Right renal cortex interstitium (tissue), 3 donors: Measurements from ENCODE around the gene NAA50. TPM values are rescaled to one million over a fixed set of nuclear protein-coding genes. Genes with fewer than 3 reads are reported as not detected.

Experiments used
- DNase-seq, 3 donors: peaks; one replicate each; pipeline ENCODE4 v3.0.0-alpha.2; 2013; ENCODE audit warnings: low read depth in 3 of 3, low spot score in 2 of 3
- polyA plus RNA-seq, 3 donors: library from polyadenylated mRNA; unstranded; fragments of 120-200 nt; gene quantifications; one replicate each; pipeline ENCODE4 v1.2.1, GENCODE V29; 2013; ENCODE audit not compliant: insufficient read length in 3 of 3

The NAA50 gene
- 100 to 1,000 TPM; 140 to 145 (median 145) TPM for polyA plus RNA-seq

DNA sequence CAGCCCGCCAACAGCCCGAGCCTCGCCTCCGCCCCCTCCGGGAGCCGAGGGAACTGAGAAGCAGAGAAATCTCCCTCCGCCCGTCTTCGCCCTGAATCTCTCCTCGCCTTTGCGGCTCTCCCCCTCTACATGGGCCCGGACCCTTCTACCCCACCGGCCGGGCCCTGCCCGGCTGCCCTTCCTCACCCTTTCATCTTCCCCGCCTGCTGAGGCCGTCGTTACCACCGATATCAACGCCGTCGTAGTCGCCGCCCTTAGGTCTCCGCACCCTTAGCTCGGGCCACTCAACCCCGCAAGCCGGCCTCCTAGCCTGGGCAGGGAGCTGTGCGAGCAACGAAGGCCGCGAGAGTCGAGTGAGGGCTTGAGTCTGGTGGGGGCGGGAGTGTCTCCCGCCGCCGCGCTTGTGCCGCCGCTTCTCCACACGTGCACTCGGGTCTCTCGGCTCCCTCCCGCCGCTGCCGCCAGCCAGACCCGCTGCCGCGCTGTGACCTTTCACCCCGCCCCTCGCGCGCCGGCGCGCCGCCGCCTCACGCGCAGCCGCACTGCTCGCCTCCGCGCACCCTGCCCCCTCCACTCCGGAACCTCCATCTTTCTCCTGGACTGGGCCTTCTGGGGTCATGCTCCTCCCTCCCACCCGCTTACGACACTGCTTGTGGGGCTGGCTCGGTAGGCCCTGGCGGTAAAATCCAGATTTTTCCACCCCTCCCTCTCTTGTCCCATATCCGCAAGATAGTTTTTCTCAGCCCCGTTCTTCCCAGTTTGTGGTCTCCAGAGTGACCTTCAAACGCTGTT lies at the start of gene NAA50:
Gene NAA50 (minus strand): TSS at position 494 of the 792 bp plus-strand sequence. CDS start 300 bp downstream, at position 194.
- peak; percentile 86 to 91 (median 88) for DNase-seq

DNA sequence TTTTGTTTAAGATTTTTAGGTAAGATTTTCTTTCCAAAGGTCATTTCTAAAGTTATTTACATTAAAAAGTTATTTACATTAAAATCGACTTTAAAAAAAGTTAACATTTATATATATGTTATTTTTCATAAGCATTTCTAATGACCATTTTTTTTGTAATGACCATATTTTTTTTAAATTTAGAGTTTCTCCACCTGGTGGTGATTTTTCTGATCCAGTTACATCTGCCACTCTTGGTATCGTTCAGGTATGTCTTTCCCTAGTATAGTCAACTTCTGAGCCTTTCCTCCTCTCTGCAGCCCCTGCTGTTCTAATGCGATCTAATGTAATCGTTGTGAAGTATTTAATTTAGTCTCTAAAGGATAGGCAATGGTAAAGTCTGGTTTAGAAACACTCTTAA lies 49.6 kb upstream of the NAA50 start:
- DNase-seq = no peak

- no peak for DNase-seq
Observed at GRCh38 chr3:113794526-113794925, 48.5 kb upstream of the NAA50 start.

- DNase-seq = no peak
Observed at GRCh38 chr3:113791381-113791780, 45.3 kb upstream of the NAA50 start.

DNA sequence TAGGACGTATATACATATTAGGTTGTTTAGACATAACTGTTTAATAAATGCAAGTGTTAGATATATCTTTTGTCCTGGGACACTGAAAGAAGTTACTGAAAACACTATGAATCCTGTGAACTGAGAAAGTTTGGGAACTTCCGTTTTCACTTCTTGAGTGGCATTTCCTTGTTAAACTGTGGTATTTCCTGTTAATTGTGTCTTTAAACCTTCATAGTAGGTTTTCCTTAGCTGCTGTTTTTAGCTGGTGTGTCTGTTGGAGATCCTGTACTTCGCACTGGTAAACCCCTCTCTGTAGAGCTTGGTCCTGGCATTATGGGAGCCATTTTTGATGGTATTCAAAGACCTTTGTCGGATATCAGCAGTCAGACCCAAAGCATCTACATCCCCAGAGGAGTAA lies 37.9 kb upstream of the NAA50 start:
- no peak for DNase-seq

DNA sequence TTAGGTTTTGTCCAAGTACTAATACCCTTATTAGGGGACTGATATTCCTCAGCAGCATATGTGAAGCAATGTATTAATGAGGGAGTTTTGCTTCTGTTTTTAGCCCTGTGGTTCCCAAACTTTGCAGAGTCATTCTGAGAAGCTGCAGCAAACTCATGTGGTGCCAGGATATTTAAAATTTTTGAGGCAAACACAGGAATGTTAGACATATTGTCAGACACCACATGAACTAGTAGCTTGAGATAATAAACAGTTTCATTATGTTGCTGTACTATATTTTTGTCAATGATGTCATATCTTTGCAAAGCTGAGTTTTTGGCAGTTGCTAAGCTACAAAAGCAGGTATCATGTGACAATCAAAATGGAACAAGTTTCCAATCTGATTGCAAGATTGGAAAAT lies 37.4 kb upstream of the NAA50 start:
- no peak for DNase-seq

DNA sequence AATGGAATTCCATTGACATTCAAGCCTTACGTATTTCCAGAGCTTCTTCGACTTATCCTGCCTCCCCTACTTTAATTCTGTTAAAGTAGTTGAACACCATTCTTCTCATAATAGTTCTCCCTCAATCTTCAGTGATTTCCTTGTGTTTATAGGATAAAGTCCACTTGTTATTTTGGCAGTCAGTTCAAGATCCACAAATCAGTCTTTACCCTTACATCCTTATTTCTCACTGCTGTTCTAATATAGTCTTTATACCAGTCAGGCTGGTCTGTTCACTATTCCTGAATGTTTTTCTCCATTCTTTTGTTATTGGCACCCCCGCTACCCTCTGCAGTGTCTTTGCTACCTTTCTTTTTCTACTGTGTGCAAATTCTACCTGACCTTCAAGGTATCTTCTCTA lies 30.5 kb upstream of the NAA50 start:
- DNase-seq = no peak

DNA sequence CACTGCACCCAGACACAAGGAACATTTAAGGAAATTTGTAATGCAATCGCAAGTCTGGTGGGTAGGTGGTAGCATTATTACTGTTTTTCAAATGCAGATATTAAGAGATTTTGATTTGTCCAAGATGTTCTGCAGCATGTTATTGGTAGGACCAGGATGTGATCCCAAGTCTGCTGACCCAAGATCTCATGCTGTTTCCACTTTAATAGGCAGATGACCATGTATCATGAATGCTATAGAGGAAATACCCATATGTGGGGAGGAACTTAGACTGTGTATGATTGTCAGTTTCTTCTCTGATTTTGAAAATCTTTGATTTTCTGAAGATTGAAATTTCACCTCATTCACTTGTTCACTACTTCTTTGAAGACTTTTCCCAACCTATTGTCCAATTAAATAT lies 29.5 kb upstream of the NAA50 start:
- DNase-seq = no peak

DNA sequence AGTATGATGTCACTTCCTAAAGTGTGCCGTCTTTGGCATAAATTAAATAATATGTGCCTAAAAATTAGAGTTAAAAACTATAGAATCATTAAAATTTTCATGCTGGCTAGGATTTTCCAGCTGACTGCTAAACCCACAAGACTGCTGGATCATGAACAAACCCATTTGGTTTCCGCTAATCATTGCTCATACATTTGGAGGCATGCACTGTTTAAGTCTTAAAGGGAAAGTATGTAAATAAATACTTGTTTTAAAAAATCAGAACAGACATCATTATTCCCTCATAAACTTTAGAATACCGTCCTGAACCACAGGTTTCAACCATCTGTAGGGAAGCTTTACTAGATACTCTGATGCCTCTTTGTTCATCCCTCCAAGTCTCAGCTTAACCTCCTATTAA lies 27.3 kb upstream of the NAA50 start:
- no peak for DNase-seq

DNA sequence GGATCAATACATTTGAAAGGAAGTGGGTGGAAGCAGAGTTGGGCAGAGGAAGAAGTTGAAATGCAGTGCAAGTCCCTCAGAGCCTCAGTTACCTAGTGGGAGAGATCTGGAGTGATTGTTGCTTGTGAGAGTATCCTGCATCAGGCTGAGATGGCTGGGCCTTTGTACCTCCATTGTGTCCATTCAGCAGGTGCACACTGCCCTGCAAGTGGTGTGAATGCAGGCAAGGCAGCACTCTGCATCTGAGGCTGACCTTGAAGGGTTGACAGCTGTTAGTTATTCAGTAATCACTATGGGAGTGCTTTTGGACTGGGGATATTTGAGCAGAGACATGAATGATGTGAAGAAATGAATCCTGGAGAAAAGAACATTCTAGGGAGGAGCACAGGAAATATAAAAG lies 25.9 kb upstream of the NAA50 start:
- no peak for DNase-seq

GRCh38 chr3:113769551-113769950 lies 23.5 kb upstream of the NAA50 start:
- DNase-seq = no peak

DNA sequence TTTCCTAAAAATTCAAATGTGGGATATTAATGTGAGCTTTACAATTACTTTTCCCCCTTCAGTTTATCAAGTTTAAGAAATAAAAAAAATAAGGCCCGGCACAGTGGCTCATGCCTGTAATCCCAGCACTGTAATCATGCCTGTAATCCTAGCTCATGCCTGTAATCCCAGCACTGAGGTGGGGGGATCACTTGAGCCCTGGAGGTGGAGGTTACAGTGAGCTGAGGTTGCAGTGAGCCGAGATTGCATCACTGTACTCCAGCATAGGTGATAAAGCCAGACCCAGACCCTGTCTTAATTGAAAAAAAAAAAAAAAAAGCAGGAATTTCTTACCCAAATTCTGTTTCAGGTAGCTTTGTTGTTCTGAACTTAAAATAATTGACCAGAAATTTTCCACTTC lies 18.6 kb upstream of the NAA50 start:
- no peak for DNase-seq

DNA sequence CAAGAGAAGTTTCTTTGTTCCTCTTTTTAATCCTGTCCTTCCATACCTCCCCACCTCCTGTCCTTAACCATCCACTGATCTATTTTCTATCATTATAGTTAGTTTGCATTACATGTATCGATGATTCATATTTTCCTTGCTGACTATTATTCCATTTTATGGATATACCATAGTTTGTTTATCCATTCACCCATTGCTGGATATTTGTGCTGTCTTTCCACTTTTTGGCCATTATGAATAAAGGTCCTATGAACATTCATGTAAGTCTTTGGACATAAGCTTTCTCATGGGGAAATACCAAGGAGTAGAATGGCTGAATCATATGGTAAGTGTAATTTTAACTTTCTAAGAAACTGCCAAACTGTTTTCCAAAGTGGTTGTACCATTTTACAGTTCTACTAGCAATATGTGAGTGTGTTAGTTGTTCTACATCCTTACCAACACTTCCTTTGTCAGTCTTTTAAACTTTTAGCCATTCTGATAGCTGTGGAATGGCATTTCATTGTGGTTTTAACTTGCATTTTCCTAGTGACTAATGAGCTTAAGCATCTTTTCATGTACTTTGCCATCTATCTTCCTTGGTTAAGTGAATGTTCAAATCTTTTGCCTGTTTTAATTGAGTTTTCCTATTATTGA lies 12.5 kb upstream of the NAA50 start:
- DNase-seq = no peak

- no peak for DNase-seq
Observed at GRCh38 chr3:113754494-113755159, 8.6 kb upstream of the NAA50 start.

DNA sequence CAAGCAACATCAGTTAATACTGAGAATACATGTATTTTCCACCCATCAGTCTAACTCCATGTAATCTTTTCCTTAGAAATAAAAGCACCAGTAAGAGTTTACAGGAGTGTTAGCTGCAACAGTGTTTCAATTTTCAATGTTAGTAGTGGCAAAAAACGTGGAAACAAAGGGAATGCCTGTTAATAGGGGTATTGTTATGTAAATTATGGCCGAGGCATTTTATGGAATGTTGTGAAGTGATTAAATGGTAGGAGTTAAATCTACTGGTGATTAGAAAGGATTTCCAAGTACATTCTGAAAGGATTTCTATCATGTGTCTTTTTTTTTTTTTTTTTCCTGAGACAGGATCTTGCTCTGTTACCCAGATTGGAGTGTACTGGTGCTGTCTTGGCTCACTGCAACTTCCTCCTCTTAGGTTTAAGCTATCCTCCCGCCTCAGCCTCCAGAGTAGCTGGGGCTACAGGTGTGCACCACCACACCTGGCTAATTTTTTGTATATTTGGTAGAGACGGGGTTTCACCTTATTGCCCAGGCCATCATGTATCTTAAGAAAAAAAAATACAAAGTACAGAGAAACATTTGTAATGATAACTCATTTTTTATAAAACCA lies 7.4 kb upstream of the NAA50 start:
- DNase-seq = no peak

DNA sequence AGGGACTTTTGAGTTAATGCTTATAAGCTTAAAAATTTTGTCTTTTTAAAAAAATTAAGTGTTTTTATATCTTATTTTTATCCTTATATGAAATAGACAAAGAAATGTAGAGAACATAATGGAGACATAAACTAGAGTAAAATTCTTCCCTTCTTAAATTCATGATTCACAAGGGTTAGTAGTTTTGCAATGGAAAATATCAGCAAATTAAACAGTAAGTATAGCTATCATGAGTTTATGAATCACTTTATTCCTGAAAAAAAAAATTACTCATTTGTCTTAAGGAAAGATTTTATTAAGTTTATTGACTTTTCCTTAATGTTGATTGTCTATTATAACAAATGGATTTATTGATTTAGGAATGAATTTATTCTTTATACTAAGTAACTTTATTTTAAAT lies 5.1 kb upstream of the NAA50 start:
- no peak for DNase-seq

GRCh38 chr3:113747283-113748046 lies 1.4 kb upstream of the NAA50 start:
- DNase-seq = no peak

DNA sequence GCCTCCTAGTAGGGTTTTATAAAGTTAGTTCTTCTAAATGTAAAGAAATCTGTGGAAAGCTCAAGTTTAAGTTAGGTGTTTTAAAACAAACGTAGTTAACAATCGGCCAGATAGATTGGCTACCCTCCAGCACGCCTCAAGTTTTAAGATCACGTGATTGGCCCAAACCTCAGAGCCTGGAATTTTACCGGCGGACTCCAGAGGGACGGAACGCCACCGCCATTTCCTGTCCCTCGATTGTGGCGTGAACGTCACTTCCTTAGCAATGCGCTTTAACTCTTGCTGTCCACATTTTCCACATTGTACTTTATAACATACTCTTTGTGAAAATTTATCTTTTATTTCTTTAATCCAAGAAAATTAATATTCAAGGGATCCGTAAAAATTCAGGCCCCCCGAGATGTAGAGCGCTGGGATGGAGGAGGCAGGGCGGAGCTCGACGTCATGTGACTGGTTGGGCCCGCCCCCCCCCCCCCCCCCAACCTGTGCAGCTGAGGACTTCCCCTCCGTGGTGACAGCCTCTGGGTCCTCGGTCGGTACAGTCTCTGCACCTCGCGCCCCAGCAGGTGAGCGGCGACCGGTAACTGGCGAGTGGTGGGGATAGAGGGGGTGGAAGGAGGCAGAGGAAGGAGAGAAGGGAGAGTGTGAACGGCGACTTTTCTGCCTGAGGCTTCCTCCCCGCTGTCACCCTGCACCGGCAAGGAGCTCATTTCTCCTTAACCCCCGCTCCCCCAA lies 666 bp upstream of the NAA50 start, which contains the start of gene ATP6V1A:
Gene ATP6V1A (plus strand): TSS at position 488 of the 735 bp plus-strand sequence. CDS start 31,719 bp downstream, outside the sequence.
- peak; percentile 92 to 95 (median 94) for DNase-seq

- peak; percentile 80 to 83 (median 83) for DNase-seq
Observed at GRCh38 chr3:113744941-113745755, 901 bp downstream of the NAA50 start.
